H1 (cell line): Measurements from ENCODE around the gene KRT85. TPM values are rescaled to one million over a fixed set of nuclear protein-coding genes. Genes with fewer than 3 reads are reported as not detected.

ENCODE experiments used
- CTCF ChIA-PET: fragments of 300-600 bp; sonication (Branson Sonifier 250); formaldehyde crosslinking; loops from one replicate; lab custom pipeline; 2021; ENCODE audit not compliant: partially characterized antibody; lab: Charles Lee
- POLR2A ChIA-PET: fragments of 300-600 bp; sonication (Branson Sonifier 250); formaldehyde crosslinking; loops from one replicate; lab custom pipeline; 2021; ENCODE audit warnings: inconsistent platforms; ENCODE audit not compliant: partially characterized antibody; lab: Charles Lee
- DNase-seq, 2 experiments: peaks; one replicate each; pipeline versions ENCODE4 v3.0.0 to v3.0.0-alpha.2; 2010 to 2022; ENCODE audit warnings: low spot score in 2 of 2, low read depth in 1 of 2, mixed read lengths in 1 of 2
- FAIRE-seq: peaks from 2 replicates; lab custom pipeline; 2011; peaks lifted over from hg19 to GRCh38; lab: Jason Lieb, UNC
- H2AFZ ChIP-seq: 2 replicates; pipeline ENCODE4 v1.8.1; 2012; ENCODE audit warnings: low read length, inconsistent platforms
- H2AK5ac ChIP-seq: 2 replicates; pipeline ENCODE4 v1.6.1; 2013; ENCODE audit warnings: low read depth, low read length
- H2BK120ac ChIP-seq: replicated peaks from 2 replicates; pipeline ENCODE3; 2013; ENCODE audit warnings: low read depth, low read length, inconsistent platforms
- H2BK12ac ChIP-seq: 2 replicates; pipeline ENCODE4 v1.6.1; 2013; ENCODE audit warnings: low read depth, low read length
- H2BK15ac ChIP-seq: 2 replicates; pipeline ENCODE4 v1.6.1; 2013; ENCODE audit warnings: low read length
- H2BK20ac ChIP-seq: 2 replicates; pipeline ENCODE4 v1.6.1; 2013; ENCODE audit warnings: low read length
- H2BK5ac ChIP-seq: 2 replicates; pipeline ENCODE4 v1.6.1; 2013; ENCODE audit warnings: low read depth, low read length
- H3K14ac ChIP-seq: 2 replicates; pipeline ENCODE4 v1.6.1; 2013; ENCODE audit warnings: inconsistent platforms; ENCODE audit not compliant: insufficient read length
- H3K18ac ChIP-seq: 2 replicates; pipeline ENCODE4 v1.6.1; 2013; ENCODE audit warnings: low read length; ENCODE audit errors: extremely low read depth
- H3K23ac ChIP-seq: 2 replicates; pipeline ENCODE4 v1.6.1; 2013; ENCODE audit warnings: inconsistent platforms; ENCODE audit not compliant: insufficient read length
- H3K23me2 ChIP-seq: 2 replicates; pipeline ENCODE4 v1.6.1; 2013; ENCODE audit warnings: low read depth, low read length
- H3K27ac ChIP-seq: 2 replicates; pipeline ENCODE4 v1.6.1; 2011; ENCODE audit warnings: low read depth, low read length, inconsistent platforms
- H3K27me3 ChIP-seq, 4 experiments: replicated peaks in 1 of 4; 1 replicate in 1 of 4; 2 replicates in 3 of 4; pipeline versions ENCODE4 v1.6.1 to v1.8.1; 2011 to 2013; ENCODE audit warnings: low read length in 3 of 4, mild to moderate bottlenecking in 3 of 4, inconsistent platforms in 2 of 4, mixed read lengths in 2 of 4, moderate library complexity in 1 of 4; ENCODE audit not compliant: control insufficient read depth in 3 of 4, insufficient read depth in 3 of 4; ENCODE audit errors: extremely low read depth in 1 of 4
- H3K36me3 ChIP-seq, 4 experiments: 2 replicates each; pipeline versions ENCODE4 v1.6.1 to v1.8.1; 2011 to 2013; ENCODE audit warnings: mild to moderate bottlenecking in 4 of 4, low read length in 3 of 4, moderate library complexity in 2 of 4, control low read depth in 1 of 4, inconsistent platforms in 1 of 4; ENCODE audit not compliant: insufficient read depth in 4 of 4, control insufficient read depth in 2 of 4
- H3K4ac ChIP-seq: replicated peaks from 2 replicates; pipeline ENCODE3; 2013; ENCODE audit warnings: low read length, low read depth, mixed read lengths, inconsistent platforms; ENCODE audit not compliant: insufficient read length
- H3K4me1 ChIP-seq, 4 experiments: replicated peaks in 1 of 4; 1 replicate in 1 of 4; 2 replicates in 3 of 4; pipeline versions ENCODE4 v1.6.1 to v1.8.1; 2011 to 2013; ENCODE audit warnings: low read length in 3 of 4, inconsistent platforms in 2 of 4, mixed read lengths in 1 of 4; ENCODE audit not compliant: insufficient read depth in 4 of 4, control insufficient read depth in 3 of 4
- H3K4me2 ChIP-seq, 2 experiments: 2 replicates each; pipeline versions ENCODE4 v1.6.1 to v1.8.1; 2011 to 2013; ENCODE audit warnings: low read depth in 2 of 2, low read length in 2 of 2, control low read depth in 1 of 2, inconsistent platforms in 1 of 2, mild to moderate bottlenecking in 1 of 2; ENCODE audit not compliant: insufficient read depth in 1 of 2
- H3K4me3 ChIP-seq, 4 experiments: fragments of 200-600, 300-600 bp in 1 of 4; sonication (generic), shearing (Covaris generic), sonication (Bioruptor Twin) in 1 of 4; 2 replicates each; pipeline versions ENCODE4 v1.5.1 to v1.8.1; 2011 to 2016; ENCODE audit warnings: low read length in 4 of 4, low read depth in 3 of 4, control low read depth in 2 of 4, inconsistent platforms in 2 of 4, mild to moderate bottlenecking in 2 of 4, mixed read lengths in 1 of 4, moderate library complexity in 1 of 4; ENCODE audit not compliant: insufficient read depth in 2 of 4; ENCODE audit errors: extremely low read depth in 1 of 4
- H3K56ac ChIP-seq: replicated peaks from 2 replicates; pipeline ENCODE3; 2013; ENCODE audit warnings: low read depth, mild to moderate bottlenecking, mixed read lengths, low read length, inconsistent platforms; ENCODE audit not compliant: insufficient read length
- H3K79me1 ChIP-seq: 2 replicates; pipeline ENCODE4 v1.6.1; 2013; ENCODE audit warnings: low read depth, low read length, control low read depth
- H3K79me2 ChIP-seq, 2 experiments: 2 replicates each; pipeline versions ENCODE4 v1.6.1 to v1.8.1; 2012 to 2013; ENCODE audit warnings: low read length in 2 of 2, mild to moderate bottlenecking in 2 of 2, inconsistent platforms in 1 of 2; ENCODE audit not compliant: insufficient read depth in 2 of 2, control insufficient read depth in 1 of 2
- H3K9ac ChIP-seq, 4 experiments: replicated peaks in 1 of 4; 1 replicate in 1 of 4; 2 replicates in 3 of 4; pipeline versions ENCODE4 v1.6.1 to v1.8.1; 2011 to 2013; ENCODE audit warnings: low read depth in 3 of 4, low read length in 3 of 4, control low read depth in 2 of 4, mild to moderate bottlenecking in 2 of 4, moderate library complexity in 2 of 4, inconsistent platforms in 1 of 4; ENCODE audit errors: extremely low read depth in 1 of 4
- H3K9me3 ChIP-seq, 2 experiments: 2 replicates each; pipeline versions ENCODE4 v1.6.1 to v1.8.1; 2012 to 2013; ENCODE audit warnings: mild to moderate bottlenecking in 2 of 2, moderate library complexity in 2 of 2, control low read depth in 1 of 2, inconsistent platforms in 1 of 2, low read depth in 1 of 2, low read length in 1 of 2, mixed read lengths in 1 of 2; ENCODE audit not compliant: insufficient read depth in 2 of 2
- H4K20me1 ChIP-seq, 2 experiments: replicated peaks in 1 of 2; 2 replicates each; pipeline versions ENCODE3 to v1.8.1; 2011 to 2013; ENCODE audit warnings: inconsistent platforms in 2 of 2, low read length in 2 of 2, mild to moderate bottlenecking in 1 of 2; ENCODE audit not compliant: insufficient read depth in 2 of 2, control insufficient read depth in 1 of 2
- H4K5ac ChIP-seq: 2 replicates; pipeline ENCODE4 v1.6.1; 2013; ENCODE audit warnings: low read length, low read depth, mixed read lengths, inconsistent platforms; ENCODE audit not compliant: insufficient read length
- H4K8ac ChIP-seq: 2 replicates; pipeline ENCODE4 v1.8.0; 2013; ENCODE audit warnings: mild to moderate bottlenecking, moderate library complexity, low read length, inconsistent platforms; ENCODE audit not compliant: insufficient read depth; ENCODE audit errors: extremely low read depth
- H4K91ac ChIP-seq: replicated peaks from 2 replicates; pipeline ENCODE3; 2013; ENCODE audit warnings: low read length, mixed read lengths, inconsistent platforms; ENCODE audit not compliant: insufficient read length
- JUN ChIP-seq: IDR thresholded peaks from 2 replicates; pipeline ENCODE4 v1.6.1; 2011; ENCODE audit warnings: low read depth, mild to moderate bottlenecking, improper control_type of control experiment, low read length
- RXRA ChIP-seq: IDR thresholded peaks from 2 replicates; pipeline ENCODE4 v1.6.1; 2011; ENCODE audit warnings: low read depth, mild to moderate bottlenecking, low read length, moderate library complexity; ENCODE audit not compliant: insufficient read depth
- WGBS, 2 experiments: shearing (Covaris generic) in 1 of 2; methylation state at CpG; one replicate each; pipeline versions ENCODE4 v1.1.6 to v1.1.7; 2013 to 2015; ENCODE audit warnings: low lambda C conversion rate in 2 of 2, mixed read lengths in 2 of 2, inconsistent platforms in 1 of 2, low coverage in 1 of 2, missing lambda C conversion rate in 1 of 2; ENCODE audit not compliant: insufficient replicate concordance in 2 of 2, insufficient coverage in 1 of 2, insufficient read length in 1 of 2; ENCODE audit errors: extremely low coverage in 1 of 2, missing lambda C conversion rate in 1 of 2; 5-methylcytosine and 5-hydroxymethylcytosine counted together
- polyA plus RNA-seq, 7 experiments: library from polyadenylated mRNA; depleted of rRNA in 3 of 7; stranded (reverse) in 5 of 7; unstranded in 2 of 7; fragments of >200 nt in 5 of 7; fragments of 200-250 nt in 2 of 7; gene quantifications; 1 replicate in 5 of 7; 2 replicates in 1 of 7; 4 replicates in 1 of 7; pipeline versions ENCODE4 v1.2.1 to v1.2.3, GENCODE V29; 2011 to 2013; ENCODE audit warnings: missing spikeins in 2 of 7, mixed read lengths in 2 of 7
- total RNA-seq: library from RNA; stranded (reverse); fragmentation: NEBNext Ultra II Directional; extraction: Animal tissue kit (Norgen Biotek cat#: 25700); gene quantifications from 2 replicates; pipeline ENCODE4 v1.2.1, GENCODE V29; 2021

Gene KRT85
- total and polyA plus RNA-seq, 2 of the 8 experiments (the other 6 are each of a cell fraction or from before 2014, with no cell fraction given) = not detected

DNA sequence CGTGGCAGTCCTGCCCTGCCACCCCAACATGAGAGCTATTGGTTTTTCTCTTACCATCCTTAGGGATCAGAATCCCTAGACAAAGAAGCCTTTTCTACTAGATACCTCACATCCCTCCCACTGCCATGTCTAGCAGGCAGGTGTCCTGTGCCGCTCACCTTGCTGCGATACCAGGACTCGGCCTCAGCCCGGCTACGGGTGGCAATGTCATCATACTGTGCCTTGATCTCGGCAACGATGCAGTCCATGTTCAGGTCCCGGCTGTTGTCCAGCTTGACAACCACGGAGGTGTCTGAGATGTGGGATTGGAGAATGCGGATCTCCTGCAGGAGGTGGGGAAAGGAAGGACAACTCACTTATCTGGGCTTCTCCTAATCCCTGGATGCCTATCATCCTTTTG is 50.6 kb downstream of the KRT85 start:
- no peak overlapping the region for H2BK12ac ChIP-seq
- WGBS, 2 experiments = 85% methylated on average over 11 of the region's 11 CpGs; no CpG with 5 or more reads in 1 of the 2 experiments
- CTCF ChIA-PET = interaction anchor here (0.6 to 19.8 kb wide), 23 partner anchors 6 to 581 kb away, joined by 3 to 353 read pairs (median 5); partner anchors contain the start of genes KRT83 and KRT85
- H2BK120ac ChIP-seq = no peak overlapping the region
- H3K79me2 ChIP-seq = no peaks in the 10 kb centered on the region
- no peak overlapping the region for H3K18ac ChIP-seq
- H4K8ac ChIP-seq = no peak overlapping the region
- peaks cover 1% of the 10 kb centered on the region; the same call in 1 of the 2 replicates for H3K23me2 ChIP-seq
- no peak overlapping the region for H2BK15ac ChIP-seq
- no peak overlapping the region for H3K56ac ChIP-seq
- H2AK5ac ChIP-seq = no peak overlapping the region
- no peak overlapping the region for H4K91ac ChIP-seq
- no peak for FAIRE-seq
- POLR2A ChIA-PET = no interaction called here
- no peaks in the 10 kb centered on the region; a peak in 1 of 7 replicates for H3K27me3 ChIP-seq
- H2BK20ac ChIP-seq = no peak overlapping the region
- H3K79me1 ChIP-seq = no peaks in the 10 kb centered on the region
- no peak overlapping the region for H3K4me3 ChIP-seq
- H3K23ac ChIP-seq = no peak overlapping the region
- TF ChIP-seq RXRA (no peak), JUN (no peak)
- no peak overlapping the region for H4K5ac ChIP-seq
- no peak overlapping the region for H3K9ac ChIP-seq
- no peaks in the 10 kb centered on the region; a peak in 1 of 4 replicates for H3K9me3 ChIP-seq
- no peak for DNase-seq
- H3K27ac ChIP-seq = no peak overlapping the region
- no peak overlapping the region for H3K4me2 ChIP-seq
- no peak overlapping the region for H3K4ac ChIP-seq
- no peak overlapping the region for H3K14ac ChIP-seq
- no peaks in the 10 kb centered on the region for H3K4me1 ChIP-seq
- no peak overlapping the region for H2BK5ac ChIP-seq
- no peak overlapping the region for H2AFZ ChIP-seq
- H3K36me3 ChIP-seq = no peaks in the 10 kb centered on the region
- H4K20me1 ChIP-seq = no peaks in the 10 kb centered on the region
